NCI-H2196 treated with DMSO at 0.1 percent for 48 hours (cell line): ENCODE measurements around the gene GON4L.
"Not testable (repeated sequence)": the region's sequence is repeated elsewhere in the genome, so short reads cannot be mapped to it uniquely, and the experiment has no call there.

Source experiments
- DNase-seq: peaks from one replicate; lab custom pipeline; 2025; ENCODE audit not compliant: unreplicated experiment; lab: John Stamatoyannopoulos, UW

The GON4L gene, protein sequence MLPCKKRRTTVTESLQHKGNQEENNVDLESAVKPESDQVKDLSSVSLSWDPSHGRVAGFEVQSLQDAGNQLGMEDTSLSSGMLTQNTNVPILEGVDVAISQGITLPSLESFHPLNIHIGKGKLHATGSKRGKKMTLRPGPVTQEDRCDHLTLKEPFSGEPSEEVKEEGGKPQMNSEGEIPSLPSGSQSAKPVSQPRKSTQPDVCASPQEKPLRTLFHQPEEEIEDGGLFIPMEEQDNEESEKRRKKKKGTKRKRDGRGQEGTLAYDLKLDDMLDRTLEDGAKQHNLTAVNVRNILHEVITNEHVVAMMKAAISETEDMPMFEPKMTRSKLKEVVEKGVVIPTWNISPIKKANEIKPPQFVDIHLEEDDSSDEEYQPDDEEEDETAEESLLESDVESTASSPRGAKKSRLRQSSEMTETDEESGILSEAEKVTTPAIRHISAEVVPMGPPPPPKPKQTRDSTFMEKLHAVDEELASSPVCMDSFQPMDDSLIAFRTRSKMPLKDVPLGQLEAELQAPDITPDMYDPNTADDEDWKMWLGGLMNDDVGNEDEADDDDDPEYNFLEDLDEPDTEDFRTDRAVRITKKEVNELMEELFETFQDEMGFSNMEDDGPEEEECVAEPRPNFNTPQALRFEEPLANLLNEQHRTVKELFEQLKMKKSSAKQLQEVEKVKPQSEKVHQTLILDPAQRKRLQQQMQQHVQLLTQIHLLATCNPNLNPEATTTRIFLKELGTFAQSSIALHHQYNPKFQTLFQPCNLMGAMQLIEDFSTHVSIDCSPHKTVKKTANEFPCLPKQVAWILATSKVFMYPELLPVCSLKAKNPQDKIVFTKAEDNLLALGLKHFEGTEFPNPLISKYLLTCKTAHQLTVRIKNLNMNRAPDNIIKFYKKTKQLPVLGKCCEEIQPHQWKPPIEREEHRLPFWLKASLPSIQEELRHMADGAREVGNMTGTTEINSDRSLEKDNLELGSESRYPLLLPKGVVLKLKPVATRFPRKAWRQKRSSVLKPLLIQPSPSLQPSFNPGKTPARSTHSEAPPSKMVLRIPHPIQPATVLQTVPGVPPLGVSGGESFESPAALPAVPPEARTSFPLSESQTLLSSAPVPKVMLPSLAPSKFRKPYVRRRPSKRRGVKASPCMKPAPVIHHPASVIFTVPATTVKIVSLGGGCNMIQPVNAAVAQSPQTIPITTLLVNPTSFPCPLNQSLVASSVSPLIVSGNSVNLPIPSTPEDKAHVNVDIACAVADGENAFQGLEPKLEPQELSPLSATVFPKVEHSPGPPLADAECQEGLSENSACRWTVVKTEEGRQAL (N-terminal part only)

DNA sequence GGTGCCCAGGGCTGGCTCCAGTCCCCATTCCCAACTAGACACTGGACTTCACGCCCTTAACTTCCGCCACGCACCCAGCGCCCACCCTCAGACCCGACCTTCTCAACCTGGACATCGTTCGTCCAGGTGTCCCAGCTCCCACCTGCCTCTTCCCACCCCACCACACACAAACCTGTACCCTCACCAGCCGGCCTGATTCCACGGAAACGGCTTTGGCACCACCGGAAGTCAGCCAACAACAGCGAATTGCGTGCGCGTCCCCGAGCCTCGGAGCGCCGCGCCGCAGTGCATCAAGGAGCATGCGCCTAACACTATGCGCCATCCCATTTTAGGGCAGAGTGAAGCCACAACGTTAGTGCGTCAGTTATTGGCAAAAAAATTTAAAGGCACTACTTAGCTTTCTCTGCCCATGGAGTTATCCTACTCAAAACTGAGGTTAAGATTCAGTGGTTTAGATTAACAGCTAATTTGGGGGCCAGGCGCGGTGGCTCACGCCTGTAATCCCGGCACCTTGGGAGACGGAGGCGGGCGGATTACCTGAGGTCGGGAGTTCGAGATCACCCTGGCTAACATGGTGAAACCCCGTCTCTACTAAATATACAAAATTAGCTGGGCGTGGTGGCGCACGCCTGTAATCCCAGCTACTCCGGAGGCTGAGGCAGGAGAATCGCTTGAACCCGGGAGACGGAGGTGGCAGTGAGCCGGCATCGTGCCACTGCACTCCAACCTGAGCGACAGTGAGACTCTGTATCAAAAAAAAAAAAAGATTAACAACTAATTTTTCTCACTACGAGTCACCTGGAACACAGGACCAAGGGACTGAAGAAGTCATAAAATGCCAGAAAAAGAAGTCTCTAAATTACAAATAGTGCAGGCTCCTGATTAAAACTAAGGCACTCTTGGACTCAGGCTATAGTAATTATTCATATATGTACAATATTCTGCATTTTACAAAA, at the start of gene GON4L:
Gene GON4L (minus strand): TSS at position 240 of the 956 bp plus-strand sequence. CDS start 3,434 bp downstream, outside the sequence.
- peak; percentile 84 for DNase-seq

DNA sequence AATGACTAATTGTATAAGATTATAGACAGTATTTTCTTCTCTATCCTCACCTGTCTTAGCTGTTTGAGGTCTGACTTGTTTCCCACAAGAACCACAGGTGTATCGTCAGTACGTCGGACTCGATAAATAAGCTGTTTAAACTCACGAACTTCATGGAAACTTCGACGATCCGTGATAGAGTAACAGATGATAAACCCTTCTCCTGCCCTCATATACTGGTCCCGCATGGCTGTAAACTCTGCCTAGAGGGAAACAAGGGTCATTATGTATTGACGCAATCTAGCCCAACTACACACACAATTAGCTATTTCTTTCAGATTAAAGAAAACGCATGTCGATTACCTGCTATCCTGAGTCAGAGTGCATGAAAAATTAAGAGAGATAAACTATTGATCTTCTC, 47.2 kb upstream of the GON4L start:
- no peak for DNase-seq

DNA sequence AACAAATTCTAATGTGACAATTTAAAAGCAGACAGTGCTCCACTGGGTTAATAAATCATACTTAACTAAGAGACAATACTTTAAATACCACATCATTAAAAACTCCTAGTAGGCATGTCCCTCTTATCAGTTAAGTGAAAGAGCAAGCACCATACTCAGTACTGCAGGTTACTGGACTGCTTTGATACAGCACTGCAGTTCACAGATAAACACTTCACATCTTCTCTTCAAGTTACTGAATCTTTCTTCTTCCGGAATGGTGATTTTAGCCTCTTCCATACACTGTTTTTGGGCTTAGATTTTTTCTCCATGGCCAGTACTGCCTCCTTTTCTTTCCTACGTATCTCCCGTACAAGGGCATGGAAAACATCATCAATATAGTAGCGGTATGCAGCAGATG, 43.1 kb upstream of the GON4L start:
- no peak for DNase-seq

DNA sequence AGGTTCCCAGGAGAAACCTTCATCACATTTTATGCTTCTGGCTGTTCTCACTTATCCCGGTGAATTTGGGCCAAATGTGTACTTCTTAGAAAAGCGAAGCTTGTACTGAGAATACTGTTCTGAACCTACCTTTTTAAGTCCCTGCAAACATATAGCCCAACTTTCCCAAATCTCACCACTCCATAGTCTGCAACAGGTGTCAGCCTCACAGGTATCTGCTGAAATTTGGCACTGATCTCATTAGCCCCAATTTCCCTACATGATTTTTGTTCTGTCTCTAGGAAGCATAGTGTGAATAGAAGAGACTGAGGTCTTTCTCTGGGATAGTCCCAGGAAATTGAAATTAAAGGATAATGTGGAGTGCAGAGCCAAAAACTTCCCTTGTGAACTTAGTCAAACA, 42.7 kb upstream of the GON4L start:
- DNase-seq: no peak

DNA sequence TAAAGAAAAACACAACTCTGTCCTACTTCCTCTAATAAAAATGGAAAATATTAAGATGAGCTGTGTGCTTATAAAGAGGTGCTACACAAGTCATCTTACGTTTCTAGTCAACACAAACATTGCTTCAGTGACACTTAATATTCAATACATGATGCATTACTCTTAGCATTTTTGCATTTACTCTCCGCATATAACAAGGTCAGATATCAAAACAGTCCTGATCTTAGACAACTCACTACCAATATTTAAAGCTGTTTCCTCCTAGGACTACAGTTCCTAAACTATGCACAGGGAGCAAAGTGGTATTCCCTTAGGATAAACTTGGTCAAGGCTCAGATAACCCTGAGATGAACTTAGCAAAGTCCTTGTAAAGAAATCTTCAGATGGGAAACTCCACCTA, 41.9 kb upstream of the GON4L start:
- DNase-seq: no peak

DNA sequence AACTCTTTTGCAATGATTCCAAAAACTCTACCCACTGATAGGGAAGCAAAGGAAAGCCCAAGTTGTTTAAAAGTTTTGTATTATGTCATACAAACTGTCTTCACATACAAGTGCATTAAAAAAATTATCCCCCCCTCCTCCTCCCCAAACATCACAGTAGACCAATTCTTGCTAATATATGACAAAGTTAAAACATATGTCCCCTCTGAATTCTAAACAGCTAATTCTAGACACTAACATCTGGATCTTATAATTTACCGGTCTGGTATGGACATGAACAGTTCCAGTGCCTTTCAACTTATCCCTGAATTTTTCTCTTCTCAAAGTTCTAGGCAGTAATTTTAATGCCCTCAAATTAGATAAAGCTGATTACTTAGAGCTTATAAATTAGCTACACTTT, 40.7 kb upstream of the GON4L start:
- DNase-seq: no peak

DNA sequence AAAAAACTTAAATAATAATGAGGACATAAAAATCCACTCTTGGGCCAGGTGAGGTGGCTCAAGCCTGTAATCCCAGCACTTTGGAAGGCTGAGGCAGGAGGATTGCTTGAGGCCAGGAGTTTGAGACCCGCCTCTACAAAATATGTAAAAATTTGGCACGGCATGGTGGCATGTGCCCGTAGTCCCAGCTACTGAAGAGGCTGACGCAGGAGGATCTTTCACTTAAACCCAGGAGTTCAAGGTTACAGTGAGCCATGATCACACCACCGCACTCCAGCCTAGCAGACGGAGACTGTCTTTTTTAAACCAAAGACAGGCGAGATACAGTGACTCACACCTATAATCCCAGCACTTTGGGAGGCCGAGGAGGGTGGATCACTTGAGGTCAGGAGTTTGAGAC, 39.5 kb upstream of the GON4L start:
- not testable (repeated sequence) for DNase-seq

DNA sequence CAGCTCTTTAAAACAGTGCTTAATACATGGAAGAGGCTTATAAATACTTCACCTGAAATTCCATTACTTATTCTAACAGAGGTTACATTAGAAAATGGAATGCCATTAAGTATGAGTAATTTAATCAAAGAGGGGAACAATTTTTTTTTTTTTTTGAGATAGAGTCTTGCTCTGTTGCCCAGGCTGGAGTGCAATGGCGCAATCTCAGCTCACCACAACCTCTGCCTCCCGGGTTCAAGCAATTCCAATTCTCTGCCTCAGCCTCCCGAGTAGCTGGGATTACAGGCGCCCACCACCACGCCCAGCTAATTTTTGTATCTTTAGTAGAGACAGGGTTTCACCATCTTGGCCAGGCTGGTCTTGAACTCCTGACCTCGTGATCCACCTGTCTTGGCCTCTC, 38.6 kb upstream of the GON4L start:
- DNase-seq: not testable (repeated sequence)

DNA sequence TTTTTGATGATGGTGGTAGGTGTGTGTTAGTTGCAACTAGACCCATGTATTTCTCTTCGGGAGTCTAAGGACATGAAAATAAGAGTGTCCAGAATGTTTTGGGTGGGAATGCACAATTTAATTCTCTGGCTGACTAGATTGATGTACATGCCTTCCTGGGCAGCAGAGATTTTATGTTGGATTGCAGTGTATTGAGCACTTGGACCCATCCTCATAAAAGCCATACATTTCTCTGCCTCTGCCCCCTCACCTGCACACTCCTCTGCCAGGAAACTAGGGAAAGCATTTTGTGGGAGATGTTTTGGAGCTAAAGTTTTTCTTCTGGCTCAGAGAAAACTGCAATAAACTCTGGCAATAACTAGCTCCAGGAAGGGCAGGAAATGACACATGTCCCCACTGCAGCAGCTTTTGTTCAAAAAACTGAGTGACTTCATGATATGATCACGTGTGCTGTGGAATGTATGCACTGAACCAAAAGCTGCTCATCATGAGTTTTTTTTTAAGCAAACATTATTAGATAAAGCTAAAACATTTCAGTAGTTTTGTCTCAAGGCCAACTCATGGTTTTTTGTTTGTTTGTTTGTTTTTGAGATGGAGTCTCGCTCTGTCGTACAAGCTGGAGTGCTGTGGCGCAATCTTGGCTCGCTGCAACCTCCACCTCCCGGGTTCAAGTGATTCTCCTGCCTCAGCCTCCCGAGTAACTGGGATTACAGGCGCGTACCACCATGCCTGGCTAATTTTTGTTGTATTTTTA, 36.6 kb upstream of the GON4L start:
- no peak for DNase-seq

DNA sequence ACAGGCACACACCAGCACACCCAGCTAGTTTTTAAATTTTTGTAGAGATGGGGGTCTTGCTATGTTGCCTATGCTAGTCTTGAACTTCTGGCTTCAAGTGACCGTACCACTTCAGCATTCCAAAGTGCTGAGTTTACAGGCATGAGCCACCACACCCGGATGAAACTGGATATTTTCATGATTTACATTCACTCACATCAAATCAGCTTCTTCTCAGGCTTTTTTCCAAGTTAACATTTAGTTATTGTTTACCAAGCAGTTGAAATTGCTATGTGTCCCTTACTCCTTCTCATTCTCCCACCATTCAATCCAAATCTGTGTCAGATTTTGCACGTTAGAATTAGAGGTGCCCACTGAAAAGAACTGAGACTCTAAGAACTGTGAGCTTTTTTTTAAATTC, 35.8 kb upstream of the GON4L start:
- DNase-seq: no peak

DNA sequence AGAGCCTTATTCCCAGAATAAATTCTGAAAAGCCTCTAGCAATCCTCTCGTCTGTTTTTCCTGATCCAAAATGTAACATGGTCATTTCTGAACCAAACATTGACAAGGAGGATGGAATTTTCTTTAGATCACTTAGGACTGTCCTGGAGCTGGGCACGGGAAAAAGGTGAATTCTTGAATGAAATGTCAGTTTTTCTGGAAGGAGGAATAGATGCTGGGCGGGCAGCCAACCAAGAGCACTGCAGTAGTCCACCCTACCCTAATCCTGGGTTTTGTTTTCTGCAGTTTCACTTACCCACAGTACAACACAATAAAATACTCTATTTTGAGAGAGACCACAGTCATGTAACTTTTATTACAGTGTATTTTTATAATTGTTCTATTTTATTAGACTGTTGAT, 33.2 kb upstream of the GON4L start:
- no peak for DNase-seq

DNA sequence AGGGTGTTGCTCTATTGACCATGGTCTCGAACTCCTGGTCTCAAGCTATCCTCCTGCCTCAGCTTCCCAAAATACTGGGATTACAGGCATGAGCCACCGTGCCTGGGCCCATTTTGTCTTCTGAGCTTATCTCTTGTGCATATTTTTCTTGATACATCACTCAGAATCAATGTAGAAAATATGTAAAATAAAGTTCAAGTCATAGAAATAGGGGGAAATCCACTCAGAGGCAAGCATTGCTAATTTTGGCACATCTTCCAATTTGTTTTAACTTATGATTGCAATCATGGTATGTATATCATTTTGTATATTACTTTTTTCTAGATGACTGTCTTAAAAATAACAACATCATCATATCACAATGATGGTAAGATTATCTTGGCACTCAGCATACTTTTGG, 32.6 kb upstream of the GON4L start:
- no peak for DNase-seq

DNA sequence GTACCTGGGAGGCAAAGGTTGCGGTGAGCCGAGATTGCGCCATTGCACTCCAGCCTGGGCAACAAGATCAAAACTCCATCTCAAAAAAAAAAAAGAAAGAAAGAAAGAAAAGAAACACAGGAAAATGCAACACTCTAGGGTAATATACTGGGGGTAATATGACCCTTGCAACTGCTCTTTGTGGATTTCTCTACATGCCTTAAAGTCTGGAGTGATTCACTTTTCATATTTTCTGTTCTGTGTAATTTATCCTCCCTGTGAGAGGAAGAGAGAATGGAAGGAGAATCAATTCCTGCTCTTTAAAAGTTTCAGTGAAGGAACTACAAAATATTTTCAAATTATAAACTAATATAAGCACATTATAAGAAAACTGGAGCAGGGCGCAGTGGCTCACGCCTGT, 31.5 kb upstream of the GON4L start:
- DNase-seq: no peak

DNA sequence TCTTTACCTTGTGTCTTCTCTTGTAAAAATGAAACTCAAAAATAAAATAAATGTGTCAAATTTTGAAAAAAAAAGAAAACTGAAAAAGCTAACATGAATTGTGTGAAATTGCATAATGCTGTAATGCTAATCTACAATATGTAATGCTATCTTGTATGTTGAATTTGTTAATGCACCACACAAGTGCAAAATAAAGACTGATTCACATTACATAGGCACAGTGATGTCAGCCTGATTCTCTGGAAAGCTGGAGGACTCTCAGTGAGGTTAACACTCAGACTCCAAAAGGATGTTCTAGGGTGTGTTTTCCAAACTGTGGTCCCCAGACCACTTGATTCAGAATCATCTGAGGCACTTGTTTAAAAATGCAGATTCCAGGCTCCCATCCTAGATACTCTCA, 28.0 kb upstream of the GON4L start:
- DNase-seq: no peak

DNA sequence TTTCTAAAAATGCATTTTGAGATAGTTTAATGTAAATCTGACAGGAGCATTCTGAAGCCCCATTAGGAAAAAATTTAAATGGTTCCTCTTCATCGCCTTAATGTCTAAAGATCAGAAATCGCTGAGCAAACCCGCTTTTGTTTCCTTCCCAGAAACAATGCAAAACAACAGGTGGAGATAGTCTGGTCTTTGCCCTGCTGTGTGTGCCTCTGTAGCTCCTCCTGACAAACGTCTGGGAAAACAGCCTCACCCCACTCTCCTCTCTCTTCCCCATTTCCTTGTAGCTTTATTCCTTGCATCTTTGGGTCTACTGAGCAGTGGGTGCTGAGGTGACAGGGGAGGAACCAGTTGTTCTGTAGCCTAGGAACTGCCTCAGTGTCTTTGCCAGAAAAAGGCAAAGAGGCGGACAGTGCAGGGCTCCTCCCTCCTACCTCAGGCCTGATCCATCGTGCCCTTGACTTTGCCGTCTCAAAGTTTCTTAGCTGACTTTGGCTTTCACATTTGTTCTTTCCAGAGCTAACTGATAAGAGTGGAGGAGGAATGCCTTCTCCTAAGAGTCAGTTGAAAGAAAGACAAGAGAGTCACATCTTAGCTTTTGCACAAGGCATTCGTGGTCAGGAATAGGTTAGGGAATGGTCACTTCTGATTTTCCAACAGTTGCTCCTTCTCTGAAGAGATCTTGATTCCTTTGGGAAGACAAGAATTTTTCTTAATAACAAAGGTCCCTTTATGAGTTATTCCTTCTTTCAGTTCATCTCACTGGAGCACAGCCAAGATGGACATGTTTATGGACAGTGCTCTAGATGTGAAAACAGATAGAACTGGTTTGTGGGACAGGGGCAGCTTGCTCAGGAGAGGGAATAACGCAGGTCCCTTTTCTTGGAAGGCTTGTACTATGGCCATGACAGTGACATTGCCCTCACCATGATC, 27.3 kb upstream of the GON4L start:
- no peak for DNase-seq

DNA sequence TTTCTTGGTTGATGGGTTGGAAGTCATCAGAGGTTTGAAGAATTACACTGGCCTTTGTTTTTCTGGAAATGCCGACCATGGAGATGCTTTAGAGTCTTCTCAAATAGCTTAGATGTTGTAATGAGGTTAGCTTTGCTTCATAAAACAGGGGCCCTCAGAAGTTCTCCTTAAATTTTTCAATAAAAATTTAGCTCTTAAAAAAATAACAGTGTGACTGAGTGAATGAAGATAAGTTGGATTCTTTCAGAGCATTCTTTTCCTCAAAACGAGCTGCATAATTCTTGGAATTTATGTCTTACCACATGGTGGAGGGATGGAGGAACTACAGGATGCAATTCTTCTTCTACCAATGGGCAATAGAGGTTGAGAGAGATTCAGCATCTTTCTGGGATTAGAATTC, 25.8 kb upstream of the GON4L start:
- no peak for DNase-seq

DNA sequence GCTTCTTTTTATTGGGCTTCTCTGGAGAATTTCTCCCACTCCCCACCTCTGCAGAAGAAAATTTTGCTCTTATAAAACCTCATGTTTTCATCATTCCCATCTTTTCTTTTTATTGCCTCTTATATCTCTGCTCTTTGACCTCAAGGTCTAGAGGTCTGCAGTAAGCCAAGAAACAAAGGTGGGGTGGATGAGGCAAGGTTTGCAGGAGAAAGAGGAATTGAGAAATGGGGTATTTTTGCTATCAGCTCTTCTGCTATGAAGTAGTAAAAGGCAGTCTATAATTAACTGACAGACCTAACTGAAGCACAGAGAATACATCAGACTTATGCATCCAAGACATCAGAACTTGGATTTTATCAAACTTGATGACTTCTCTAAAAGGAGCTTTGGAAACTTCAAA, 25.2 kb upstream of the GON4L start:
- no peak for DNase-seq

DNA sequence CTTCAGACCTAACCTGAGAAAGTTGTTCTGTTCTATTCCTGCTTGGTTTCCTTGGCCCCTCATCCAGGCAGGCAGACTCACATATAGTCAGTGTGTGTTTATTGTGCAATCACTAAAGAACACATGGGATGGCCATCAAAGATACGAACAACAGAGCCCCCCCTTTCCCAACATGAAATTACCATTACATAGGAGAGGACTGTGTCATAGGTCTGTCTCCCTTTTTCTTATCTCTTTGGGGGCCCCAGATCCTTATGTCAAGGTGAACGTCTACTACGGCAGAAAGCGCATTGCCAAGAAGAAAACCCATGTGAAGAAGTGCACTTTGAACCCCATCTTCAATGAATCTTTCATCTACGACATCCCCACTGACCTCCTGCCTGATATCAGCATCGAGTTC, 23.9 kb upstream of the GON4L start:
- DNase-seq: no peak
